Subcutaneous abdominal adipose tissue (tissue), 5 donors: Measurements from ENCODE around the gene STARD3.
"Not testable (repeated sequence)": the region's sequence is repeated elsewhere in the genome, so short reads cannot be mapped to it uniquely, and the experiment has no call there.

Experiments used
- H3K27ac ChIP-seq: one replicate; pipeline ENCODE4 v1.7.0; 2013; ENCODE audit warnings: low read depth, mild to moderate bottlenecking, inconsistent platforms, low read length, moderate library complexity
- H3K27me3 ChIP-seq, 5 donors: one replicate each; pipeline ENCODE4 v1.7.0; 2013; ENCODE audit warnings: low read length in 5 of 5, inconsistent platforms in 1 of 5; ENCODE audit not compliant: control insufficient read depth in 5 of 5, insufficient read depth in 4 of 5
- H3K36me3 ChIP-seq, 5 donors: one replicate each; pipeline ENCODE4 v1.7.0; 2013; ENCODE audit warnings: low read length in 5 of 5; ENCODE audit not compliant: control insufficient read depth in 5 of 5, insufficient read depth in 5 of 5
- H3K4me1 ChIP-seq, 5 donors: one replicate each; pipeline ENCODE4 v1.7.0; 2013; ENCODE audit warnings: low read length in 5 of 5, mild to moderate bottlenecking in 3 of 5, moderate library complexity in 1 of 5; ENCODE audit not compliant: control insufficient read depth in 5 of 5, insufficient read depth in 5 of 5
- H3K4me3 ChIP-seq, 5 donors: one replicate each; pipeline ENCODE4 v1.7.0; 2013; ENCODE audit warnings: low read length in 5 of 5, low read depth in 1 of 5
- H3K9ac ChIP-seq, 5 donors: one replicate each; pipeline ENCODE4 v1.7.0; 2013; ENCODE audit warnings: low read length in 5 of 5, mild to moderate bottlenecking in 4 of 5, moderate library complexity in 3 of 5
- H3K9me3 ChIP-seq, 5 donors: one replicate each; pipeline ENCODE4 v1.7.0; 2013; ENCODE audit warnings: low read length in 5 of 5; ENCODE audit not compliant: control insufficient read depth in 5 of 5
- donor health status: healthy.
- donor health status: healthy.
- donor health status: healthy.
- donor health status: healthy.
- donor health status: healthy.

The STARD3 gene

GRCh38 chr17:39687546-39688474 lies 50.9 kb downstream of the STARD3 start, which contains the start of gene PGAP3:
Gene PGAP3 (minus strand): TSS chr17:39688057. CDS start chr17:39688014, 43 bp downstream.
- Histone ChIP-seq H3K36me3 (peaks cover 0 to 24% (median 18%) of the 10 kb centered on the region in 5 donors), H3K9me3 (no peaks in the 10 kb centered on the region), H3K4me3 (peak within 1 kb of the TSS; percentile 71 to 99 (median 95)), H3K27ac (peak within 1 kb of the TSS; percentile 67), H3K4me1 (peaks cover 2 to 18% (median 14%) of the 10 kb centered on the region in 5 donors), H3K27me3 (no peaks in the 10 kb centered on the region), H3K9ac (peak within 1 kb of the TSS; percentile 50 to 82 (median 71))

- Histone ChIP-seq H3K9me3 (no peaks in the 10 kb centered on the region), H3K4me1 (peaks cover 2 to 18% (median 14%) of the 10 kb centered on the region in 5 donors), H3K4me3 (peak overlapping the region; percentile 71 to 99 (median 95)), H3K9ac (peak overlapping the region; percentile 50 to 82 (median 71)), H3K27ac (no peak overlapping the region), H3K27me3 (no peaks in the 10 kb centered on the region), H3K36me3 (peaks cover 0 to 19% (median 14%) of the 10 kb centered on the region in 5 donors)
Measured at GRCh38 chr17:39688475-39688835, 51.5 kb downstream of the STARD3 start.

GRCh38 chr17:39688945-39689344 lies 52.0 kb downstream of the STARD3 start:
- peaks cover 2 to 18% (median 14%) of the 10 kb centered on the region in 5 donors for H3K4me1 ChIP-seq
- peaks cover 0 to 16% (median 12%) of the 10 kb centered on the region in 5 donors for H3K36me3 ChIP-seq
- no peak overlapping the region for H3K27ac ChIP-seq
- no peak overlapping the region for H3K9ac ChIP-seq
- H3K9me3 ChIP-seq: no peaks in the 10 kb centered on the region
- no peaks in the 10 kb centered on the region for H3K27me3 ChIP-seq
- peak overlapping the region; percentile 71 to 99 (median 95) for H3K4me3 ChIP-seq

GRCh38 chr17:39694593-39694992 lies 57.6 kb downstream of the STARD3 start:
- no peak overlapping the region for H3K27ac ChIP-seq
- no peaks in the 10 kb centered on the region for H3K9me3 ChIP-seq
- H3K4me3 ChIP-seq: no peak overlapping the region
- peaks cover 0 to 4% (median 3%) of the 10 kb centered on the region in 5 donors for H3K4me1 ChIP-seq
- H3K36me3 ChIP-seq: peaks cover 0 to 5% (median 3%) of the 10 kb centered on the region in 5 donors
- H3K27me3 ChIP-seq: peaks cover 0 to 10% (median under 1%) of the 10 kb centered on the region in 5 donors
- no peak overlapping the region for H3K9ac ChIP-seq

- Histone ChIP-seq H3K4me3 (no peak overlapping the region), H3K9me3 (no peaks in the 10 kb centered on the region), H3K36me3 (peaks cover 0 to 5% (median 3%) of the 10 kb centered on the region in 5 donors), H3K27ac (no peak overlapping the region), H3K9ac (no peak overlapping the region), H3K27me3 (peaks cover 0 to 10% (median 2%) of the 10 kb centered on the region in 5 donors), H3K4me1 (peaks cover 0 to 6% (median 5%) of the 10 kb centered on the region in 5 donors)
Measured at GRCh38 chr17:39695089-39695474, 58.1 kb downstream of the STARD3 start.

- H3K4me1 ChIP-seq: peaks cover 0 to 15% (median 13%) of the 10 kb centered on the region in 5 donors
- H3K9ac ChIP-seq: no peak overlapping the region
- H3K27me3 ChIP-seq: peaks cover 0 to 16% (median 7%) of the 10 kb centered on the region in 5 donors
- no peak overlapping the region for H3K4me3 ChIP-seq
- H3K27ac ChIP-seq: no peak overlapping the region
- H3K36me3 ChIP-seq: peaks cover 0 to 5% (median 3%) of the 10 kb centered on the region in 5 donors
- H3K9me3 ChIP-seq: no peaks in the 10 kb centered on the region
Measured at GRCh38 chr17:39696731-39697130, 59.8 kb downstream of the STARD3 start.

- Histone ChIP-seq H3K9ac (no peak overlapping the region), H3K27me3 (peaks cover 0 to 16% (median 8%) of the 10 kb centered on the region in 5 donors), H3K27ac (no peak overlapping the region), H3K4me3 (no peak overlapping the region), H3K36me3 (peaks cover 0 to 5% (median 3%) of the 10 kb centered on the region in 5 donors), H3K9me3 (no peaks in the 10 kb centered on the region), H3K4me1 (peaks cover 0 to 15% (median 13%) of the 10 kb centered on the region in 5 donors)
Measured at GRCh38 chr17:39697961-39698360, 61.0 kb downstream of the STARD3 start.

GRCh38 chr17:39699157-39699817 lies 62.3 kb downstream of the STARD3 start:
- peaks cover 0 to 16% (median 8%) of the 10 kb centered on the region in 5 donors for H3K27me3 ChIP-seq
- not testable (repeated sequence) for H3K9me3 ChIP-seq, H3K27ac ChIP-seq, H3K36me3 ChIP-seq
- peak overlapping the region in 4 of 5 donors; percentile 33 to 63 (median 52) for H3K9ac ChIP-seq
- H3K4me1 ChIP-seq: peaks cover 0 to 15% (median 13%) of the 10 kb centered on the region in 5 donors
- H3K4me3 ChIP-seq: peak overlapping the region; percentile 46 to 66 (median 62)

- Histone ChIP-seq H3K4me1 (peaks cover 0 to 15% (median 13%) of the 10 kb centered on the region in 5 donors), H3K27ac (no peak within 1 kb of the TSS), H3K9me3 (no peaks in the 10 kb centered on the region), H3K9ac (peak within 1 kb of the TSS in 4 of 5 donors; percentile 33 to 64 (median 58)), H3K4me3 (peak within 1 kb of the TSS; percentile 46 to 66 (median 62)), H3K36me3 (peaks cover 0 to 4% (median 3%) of the 10 kb centered on the region in 5 donors), H3K27me3 (peaks cover 0 to 16% (median 8%) of the 10 kb centered on the region in 5 donors)
Measured at GRCh38 chr17:39699818-39700147, 62.8 kb downstream of the STARD3 start, which contains the start of gene ERBB2. Gene ERBB2 (plus strand): TSS chr17:39700064. CDS start chr17:39700239, 175 bp downstream.
